ENCODE results near the gene THSD4. TPM values are rescaled to one million over a fixed set of nuclear protein-coding genes. Genes with fewer than 3 reads are reported as not detected.

Gene THSD4
- total and polyA plus RNA-seq, 9 of the 15 experiments (the other 6 are each of a cell fraction or from before 2014, with no cell fraction given): 0.04 TPM; not detected in 5

GRCh38 chr15:71112429-71112828 lies 2.8 kb upstream of the THSD4 start:
- no peak overlapping the region for H3K4me2 ChIP-seq (ENCODE audit: insufficient read depth, low read length)
- H3K9ac ChIP-seq (ENCODE audit: insufficient read depth in 1 of 2, low read depth in 2 of 2, low read length in 2 of 2): no peak overlapping the region
- no peak overlapping the region for H3K4me3 ChIP-seq
- H3K27me3 ChIP-seq (ENCODE audit: control insufficient read depth in 2 of 2, insufficient read depth in 2 of 2, low read length in 2 of 2): peaks cover 9% of the 10 kb centered on the region in 2 experiments; a peak in 3 of 5 replicates
- ChIA-PET CTCF (ENCODE audit: low intra/inter-chr PET ratio) (no interaction called here), POLR2A (no interaction called here)
- FAIRE-seq (no peak), ATAC-seq (no peak), DNase-seq (ENCODE audit: extremely low read depth in 1 of 4, low spot score in 3 of 4) (no peak)
- in situ Hi-C loops (cut with MboI): loop anchor here (10.0 kb wide), 1 partner anchor 332 kb away; no protein-coding TSS in a partner anchor
- no peaks in the 10 kb centered on the region for H3K9me3 ChIP-seq (replicated peaks; ENCODE audit: control insufficient read depth, insufficient read depth, low read depth, low read length)
- no peaks in the 10 kb centered on the region for H3K79me2 ChIP-seq (ENCODE audit: control insufficient read depth, insufficient read depth, low read length)
- H3K27ac ChIP-seq (ENCODE audit: extremely low read depth, low read depth, low read length): no peak overlapping the region
- intact Hi-C loops (cut with micrococcal nuclease): no loop called here
- H2AFZ ChIP-seq (ENCODE audit: low read depth, low read length): no peak overlapping the region
- BruUV-seq (replicated peaks): no TSS peak
- 0% methylated on average over 2 of the region's 2 CpGs for WGBS (ENCODE audit: insufficient coverage, low coverage, missing lambda C conversion rate)
- TF ChIP-seq ZNF239 (CRISPR knock-in tag; IDR thresholded peaks at IDR 0.05) (no peak), ZNF12 (CRISPR knock-in tag; IDR thresholded peaks at IDR 0.05) (no peak), SPI1 (IDR thresholded peaks at IDR 0.05; ENCODE audit: borderline replicate concordance, low read depth, low read length) (no peak), EGR1 (conservative IDR thresholded peaks at IDR 0.05) (no peak), ETV6 (IDR thresholded peaks at IDR 0.05; ENCODE audit: borderline replicate concordance in 1 of 2, low read depth in 2 of 2, low read length in 1 of 2) (no peak), ETV6 (CRISPR knock-in tag; IDR thresholded peaks at IDR 0.05; ENCODE audit: borderline replicate concordance) (no peak), TBL1XR1 (IDR thresholded peaks at IDR 0.05; ENCODE audit: low read length in 2 of 2) (no peak), SMARCA5 (IDR thresholded peaks at IDR 0.05) (no peak), POLR2AphosphoS5 (IDR thresholded peaks at IDR 0.05; ENCODE audit: control insufficient read depth, insufficient read depth, low read depth, low read length) (no peak), NKRF (IDR thresholded peaks at IDR 0.05; ENCODE audit: borderline replicate concordance) (no peak), RBM22 (IDR thresholded peaks at IDR 0.05; ENCODE audit: low read depth, low read length, poor library complexity, severe bottlenecking) (no peak), FOXJ2 (tag; IDR thresholded peaks at IDR 0.05) (no peak), E2F3 (CRISPR knock-in tag; IDR thresholded peaks at IDR 0.05) (no peak)
- H3K36me3 ChIP-seq (ENCODE audit: control insufficient read depth, insufficient read depth, low read length): no peaks in the 10 kb centered on the region
- H4K20me1 ChIP-seq (replicated peaks; ENCODE audit: control insufficient read depth, insufficient read depth, low read length): 0 out of 2 replicates have a peak, but pooled peaks cover 9% of the 10 kb centered on the region
- H3K9me1 ChIP-seq (ENCODE audit: control insufficient read depth, insufficient read depth, low read length): no peaks in the 10 kb centered on the region
- H3K4me1 ChIP-seq (replicated peaks in 1 of 2; ENCODE audit: control insufficient read depth in 2 of 2, insufficient read depth in 2 of 2, low read length in 2 of 2): peaks cover 0 to 15% of the 10 kb centered on the region in 2 experiments; a peak in 2 of 5 replicates
